HG02870 (cell line): Measurements from ENCODE around the gene SMIM10L1.
A peak's percentile ranks its signal among the peaks of the same experiment; 100 is the strongest.

Experiments used
- ATAC-seq: cut with Tn5 transposase; IDR thresholded peaks from one replicate; pipeline ENCODE4 v1.9.1; 2021; ENCODE audit warnings: mild to moderate bottlenecking, moderate library complexity; ENCODE audit not compliant: unreplicated experiment

Gene SMIM10L1

DNA sequence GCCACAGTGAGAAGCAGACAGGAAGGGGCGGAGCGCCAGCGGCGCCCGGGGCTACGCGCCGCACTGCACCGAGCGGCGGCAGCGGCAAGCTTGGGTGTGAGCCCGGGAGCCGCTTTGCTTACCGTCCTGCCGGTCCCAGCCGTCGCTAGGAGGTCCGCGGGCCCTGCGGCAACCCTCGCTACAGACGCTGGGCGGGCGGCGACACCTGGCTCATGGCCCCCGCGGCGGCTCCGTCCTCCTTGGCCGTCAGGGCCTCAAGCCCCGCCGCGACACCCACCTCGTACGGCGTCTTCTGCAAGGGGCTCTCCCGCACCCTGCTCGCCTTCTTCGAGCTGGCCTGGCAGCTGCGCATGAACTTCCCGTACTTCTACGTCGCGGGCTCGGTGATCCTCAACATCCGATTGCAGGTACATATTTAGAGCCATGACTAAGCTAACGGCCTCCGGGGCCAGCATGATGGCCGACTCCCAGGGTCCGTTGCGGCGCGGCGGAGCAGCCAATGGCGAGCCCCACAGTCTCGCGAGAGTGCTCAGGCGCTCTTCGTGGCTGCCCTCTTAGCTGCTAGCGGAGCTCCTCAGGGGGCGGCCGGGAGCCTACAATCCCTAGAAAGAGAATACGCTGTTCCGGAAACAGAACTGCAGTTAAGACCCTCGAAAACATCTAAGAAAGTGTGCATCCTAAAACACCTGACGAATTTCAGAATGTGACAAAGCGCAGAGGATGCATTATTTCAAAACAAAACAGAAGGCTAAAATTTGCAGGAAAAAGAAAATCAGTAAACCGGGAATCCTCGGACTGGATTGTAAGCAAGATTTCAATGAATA lies at the start of gene SMIM10L1:
Gene SMIM10L1, plus strand, starts transcription at position 50 of the 824 bp plus-strand sequence. Its CDS starts 163 bp downstream, at position 213.
- ATAC-seq, result peak; percentile 93

DNA sequence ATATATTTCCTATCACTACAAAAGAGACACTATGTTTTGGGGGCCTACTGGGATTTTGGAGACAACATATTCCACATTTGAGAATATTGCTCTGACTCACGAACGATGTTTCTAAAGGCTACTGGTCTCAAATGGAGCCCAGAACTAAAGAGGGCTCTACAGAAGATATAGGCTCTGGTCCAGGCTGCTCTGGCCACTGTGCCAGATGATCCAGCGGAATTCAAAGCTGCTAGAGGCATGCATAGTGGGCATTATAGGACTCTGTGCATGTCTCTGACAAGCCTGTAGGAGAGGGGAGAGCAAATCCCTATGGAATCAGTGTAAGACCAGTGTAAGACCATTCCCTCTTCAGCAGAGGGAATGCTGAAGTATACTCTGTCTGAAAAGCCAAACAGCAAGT lies 40.6 kb upstream of the SMIM10L1 start:
- ATAC-seq, result no peak

DNA sequence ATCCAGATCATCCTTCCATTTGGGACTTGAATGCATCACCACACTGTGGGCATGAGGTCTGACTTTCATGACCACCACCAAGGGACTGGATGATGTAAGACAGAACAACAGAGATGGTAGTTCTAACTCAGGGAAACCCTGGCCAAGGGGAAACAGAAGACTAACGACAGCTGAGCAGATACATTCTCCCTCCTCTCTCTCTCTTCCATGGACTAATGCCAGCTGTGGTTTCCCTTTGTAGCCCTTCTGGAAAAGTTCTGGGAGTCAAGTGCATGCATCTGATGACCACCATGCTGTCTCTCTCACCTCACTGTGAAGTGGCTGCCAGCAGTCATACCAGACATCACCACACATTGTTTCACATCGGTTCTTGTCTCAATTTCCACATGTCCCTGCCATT lies 40.0 kb upstream of the SMIM10L1 start:
- no peak for ATAC-seq

DNA sequence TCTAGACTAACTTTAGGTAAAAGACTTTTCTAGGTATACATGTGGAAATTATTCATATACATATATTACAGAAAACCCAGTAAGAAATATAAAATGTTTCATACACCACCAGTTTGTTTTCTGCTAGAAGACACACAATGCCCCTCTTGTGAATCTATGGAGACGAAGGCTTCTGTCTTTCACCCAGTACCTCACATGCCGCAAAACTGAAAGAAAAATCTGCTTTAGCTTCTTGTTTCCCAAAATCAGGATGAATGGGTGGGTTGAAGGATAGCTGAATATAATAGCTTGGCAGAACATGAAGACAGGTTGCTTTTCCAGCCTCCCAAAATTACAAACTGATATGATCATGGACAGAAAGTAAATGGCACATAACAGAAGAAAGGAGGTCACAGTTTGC lies 37.8 kb upstream of the SMIM10L1 start:
- ATAC-seq, result no peak

DNA sequence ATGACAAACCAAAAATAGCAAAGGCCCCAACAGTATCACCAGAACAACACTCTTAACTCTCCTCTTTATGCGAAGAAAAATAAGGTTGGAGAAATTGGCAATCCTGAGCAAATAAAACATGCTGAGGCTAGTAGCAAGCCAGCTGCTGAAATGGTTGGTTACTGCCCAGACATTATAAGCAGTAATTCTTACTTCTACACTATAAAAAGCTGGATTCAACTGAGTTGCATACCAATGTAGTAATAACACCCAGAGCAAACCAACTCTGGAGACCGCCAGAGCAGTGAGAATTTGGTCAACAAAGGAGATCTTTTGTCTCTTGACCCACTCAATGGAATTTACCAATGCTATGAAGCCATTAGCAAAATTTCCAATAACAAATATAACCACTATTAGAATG lies 37.2 kb upstream of the SMIM10L1 start:
- no peak for ATAC-seq

DNA sequence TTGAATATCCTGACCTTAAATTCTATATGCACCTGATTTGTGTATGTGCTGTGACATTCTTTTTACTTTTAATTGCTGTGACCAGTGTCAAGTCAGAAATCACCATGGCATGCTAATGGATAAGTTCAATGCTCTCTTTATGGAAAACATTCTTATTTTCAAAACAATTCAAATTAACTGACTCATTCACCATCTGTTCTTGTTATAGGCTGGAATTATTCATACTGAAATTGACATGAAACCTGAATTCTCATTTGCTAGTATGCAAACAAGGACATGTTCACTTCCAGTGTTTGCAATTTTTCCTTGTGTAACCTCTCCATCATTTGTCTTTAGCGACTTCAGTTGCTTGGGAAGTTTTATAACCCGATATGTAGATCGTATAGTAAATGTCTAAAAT lies 36.7 kb upstream of the SMIM10L1 start, which contains the start of gene TAS2R30:
Gene TAS2R30, minus strand, starts transcription at position 340 of the 400 bp plus-strand sequence. CDS start 400 bp downstream, outside the sequence.
- no peak for ATAC-seq

DNA sequence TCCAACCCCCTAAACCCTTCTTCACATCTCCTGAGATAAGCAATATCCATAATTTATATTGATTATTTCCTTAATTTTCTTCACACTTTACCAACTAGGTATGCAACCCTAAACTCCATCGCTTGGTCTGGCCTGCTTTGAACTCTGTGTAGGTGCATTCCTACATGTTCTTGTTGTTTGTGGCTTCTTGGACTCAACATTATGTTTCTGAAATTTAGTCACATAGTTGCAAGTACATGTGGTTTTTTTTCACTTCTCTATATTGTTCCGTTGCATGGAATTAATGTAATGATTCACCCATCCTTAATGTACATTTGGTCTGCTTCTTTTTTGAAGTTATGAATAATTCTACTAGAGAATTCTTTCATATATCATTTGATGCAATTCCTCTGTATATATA lies 34.9 kb upstream of the SMIM10L1 start:
- no peak for ATAC-seq

DNA sequence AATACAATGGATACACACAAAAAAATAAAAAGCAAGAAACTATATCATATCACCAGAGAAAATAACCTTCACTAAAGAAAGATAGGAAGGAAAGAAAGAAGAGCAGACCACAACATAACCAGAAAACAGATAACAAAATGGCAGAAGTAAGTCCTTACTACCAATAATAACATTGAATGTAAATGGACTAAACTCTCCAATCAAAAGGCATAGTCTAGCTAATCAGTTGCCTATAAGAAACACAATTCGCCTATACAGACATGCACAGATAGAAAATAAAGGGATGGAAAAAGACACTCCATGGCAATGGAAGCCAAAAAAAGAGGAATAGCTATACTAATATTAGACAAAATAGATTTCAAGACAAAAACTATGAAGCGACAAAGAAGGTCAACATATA lies 27.6 kb upstream of the SMIM10L1 start:
- no peak for ATAC-seq

DNA sequence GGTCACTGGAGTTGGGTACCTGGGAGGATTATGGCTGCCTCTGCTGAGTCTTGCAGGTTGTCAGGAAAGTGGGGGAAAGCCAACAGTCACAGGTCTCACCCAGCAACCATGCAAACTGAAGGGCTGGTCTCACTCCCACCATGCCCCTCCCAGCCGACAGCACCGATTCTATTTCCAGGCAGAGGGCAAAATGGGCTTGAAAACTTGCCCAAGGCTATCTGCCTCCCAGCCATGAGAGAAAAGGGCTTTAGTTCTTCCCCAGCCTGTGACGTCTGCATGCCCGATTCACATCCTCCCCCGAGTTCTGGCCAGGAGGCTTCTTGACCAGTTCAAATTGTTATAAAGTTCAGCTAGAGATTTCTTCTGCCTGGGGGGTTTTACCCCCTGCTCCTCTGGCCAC lies 26.7 kb upstream of the SMIM10L1 start:
- ATAC-seq, result no peak

DNA sequence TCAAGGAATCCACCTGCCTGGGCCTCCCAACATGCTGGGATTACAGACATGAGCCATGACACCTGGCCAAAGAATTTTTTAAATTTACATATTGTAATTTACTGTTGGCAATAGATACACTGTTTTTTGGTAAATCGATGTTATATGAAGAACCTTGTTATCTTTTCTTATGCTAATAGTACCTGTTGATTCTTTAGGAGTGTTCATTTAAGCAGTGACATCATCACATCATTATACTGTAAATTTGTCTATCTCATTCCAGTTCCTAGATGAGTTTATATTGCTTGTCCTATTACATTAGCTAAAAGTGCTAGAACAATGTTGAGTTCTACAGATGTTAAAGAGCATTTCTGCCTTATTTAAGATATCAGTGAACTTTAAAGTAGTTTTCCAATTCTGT lies 23.6 kb upstream of the SMIM10L1 start:
- no peak for ATAC-seq

DNA sequence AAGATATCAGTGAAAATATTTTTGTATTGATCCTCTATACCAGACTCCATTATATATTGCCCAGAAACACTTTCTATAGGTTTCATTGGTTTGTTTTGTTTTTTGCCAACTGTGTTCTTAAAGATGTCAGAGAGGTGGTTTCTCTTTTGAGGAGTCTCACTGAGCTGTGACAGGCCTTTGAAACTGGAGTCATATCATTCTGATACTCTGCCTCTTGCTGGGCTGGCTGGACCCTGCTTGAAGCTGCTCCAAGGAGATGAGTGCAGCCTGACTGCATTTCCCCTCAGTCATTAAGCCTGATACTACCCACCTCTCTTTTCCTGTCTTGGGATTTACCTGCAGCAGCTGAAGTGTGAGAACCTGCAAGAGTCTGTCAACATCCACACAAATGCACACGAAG lies 20.2 kb upstream of the SMIM10L1 start:
- ATAC-seq, result no peak

DNA sequence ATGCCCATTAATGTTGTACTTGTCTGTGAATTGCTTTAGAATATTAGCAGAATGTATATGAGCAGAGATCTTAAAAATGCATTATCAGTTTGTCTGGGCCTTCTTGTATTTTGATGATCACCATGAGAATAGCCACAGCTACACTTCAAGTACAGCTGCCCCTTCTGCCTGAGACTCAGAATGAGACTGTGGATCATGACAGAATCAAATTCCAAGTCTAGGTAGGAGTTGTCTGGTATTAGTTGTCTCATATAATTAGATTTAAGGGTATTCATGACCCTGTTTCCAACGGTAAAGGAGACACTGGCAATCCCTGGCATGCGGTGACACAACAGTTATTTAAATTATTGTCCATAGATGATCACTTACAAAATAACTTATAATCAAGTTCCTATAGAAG lies 18.3 kb upstream of the SMIM10L1 start:
- ATAC-seq, result no peak

DNA sequence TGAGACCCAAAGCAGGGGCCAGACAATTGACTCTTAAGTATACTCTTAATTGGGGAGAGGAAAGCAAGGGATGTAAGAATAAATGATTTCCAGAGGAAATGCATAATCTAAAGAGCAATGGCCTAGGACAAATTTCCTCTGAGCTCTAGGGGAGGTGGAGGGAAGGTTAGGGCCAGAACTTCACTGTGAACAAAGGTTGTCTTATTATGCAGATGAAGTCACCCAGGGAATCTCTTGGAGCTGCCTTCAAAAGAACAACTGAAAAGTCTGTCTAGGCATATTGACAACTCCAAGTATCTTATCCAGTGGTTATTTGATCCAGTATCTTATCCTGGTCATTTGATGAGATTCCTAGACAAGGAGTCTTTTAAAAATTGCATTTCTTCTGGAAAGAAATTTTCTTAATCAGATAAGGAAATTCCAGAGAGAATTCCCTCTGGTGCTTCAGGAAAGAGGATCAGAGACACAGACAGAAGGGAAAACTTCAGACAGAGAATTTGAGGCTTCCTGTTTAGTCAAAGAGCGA lies 16.5 kb upstream of the SMIM10L1 start:
- ATAC-seq, result no peak

DNA sequence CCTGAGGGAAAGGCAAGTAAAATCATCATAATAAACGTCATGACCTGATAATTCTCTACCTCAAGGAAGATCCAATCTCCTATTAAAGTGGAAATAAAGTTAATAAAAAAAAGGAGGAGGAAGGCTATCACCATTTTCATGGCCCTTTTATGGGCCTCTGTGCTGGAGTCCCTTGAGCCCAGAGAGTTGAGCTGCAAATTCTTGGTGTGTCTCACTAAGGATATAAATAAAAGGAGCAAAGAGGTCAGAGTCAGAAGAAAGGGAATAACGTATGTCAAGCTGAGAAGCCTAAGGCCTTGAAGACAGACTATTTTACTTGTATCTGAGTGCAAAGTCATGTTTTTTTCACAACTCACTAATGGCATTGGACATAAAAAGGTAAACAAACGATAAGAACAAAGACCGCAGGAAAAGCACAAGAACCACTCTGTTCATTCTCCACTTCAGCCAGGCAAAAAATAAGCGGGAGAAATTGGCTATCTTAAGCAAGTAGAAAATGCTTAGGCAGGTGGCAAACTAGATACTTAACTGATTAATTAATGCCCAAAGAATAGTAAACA lies 12.0 kb upstream of the SMIM10L1 start:
- ATAC-seq, result no peak

DNA sequence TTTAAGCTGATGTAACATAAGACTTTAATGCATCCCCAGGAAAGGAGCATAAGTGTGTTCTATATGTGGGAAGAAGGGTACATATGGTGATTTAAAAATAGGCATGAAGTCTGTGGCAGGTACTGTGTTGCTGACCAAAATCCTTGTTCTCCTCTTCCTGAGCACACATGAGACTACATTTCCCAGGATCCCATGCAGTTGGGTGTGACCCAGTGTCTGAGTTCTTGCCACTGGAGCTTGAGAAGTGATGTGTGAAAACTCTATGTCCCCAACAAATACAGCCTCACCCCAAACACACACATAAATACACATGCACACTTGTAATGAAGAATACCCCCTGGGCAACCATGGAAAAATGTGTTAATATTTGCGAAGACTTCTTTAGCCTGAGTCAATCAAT lies 8.5 kb upstream of the SMIM10L1 start:
- no peak for ATAC-seq

DNA sequence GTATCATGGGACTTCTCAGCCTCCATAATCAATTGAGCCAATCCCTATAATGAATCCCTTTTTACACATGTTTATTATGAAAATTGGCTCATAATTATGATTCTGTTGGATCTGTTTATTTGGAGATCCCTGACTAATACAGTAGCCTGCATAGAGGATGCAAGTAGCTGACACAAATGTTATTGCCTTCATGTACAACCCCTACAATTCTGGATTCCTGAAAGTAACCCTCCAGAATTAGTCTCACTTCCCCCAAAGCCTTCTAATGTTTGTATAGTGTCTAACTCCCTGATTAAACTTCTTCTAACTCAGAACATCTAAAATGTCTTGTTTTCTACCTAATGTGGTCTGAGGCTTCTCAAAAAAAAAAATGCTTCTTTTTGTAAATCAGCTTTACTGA lies 6.6 kb upstream of the SMIM10L1 start:
- no peak for ATAC-seq

DNA sequence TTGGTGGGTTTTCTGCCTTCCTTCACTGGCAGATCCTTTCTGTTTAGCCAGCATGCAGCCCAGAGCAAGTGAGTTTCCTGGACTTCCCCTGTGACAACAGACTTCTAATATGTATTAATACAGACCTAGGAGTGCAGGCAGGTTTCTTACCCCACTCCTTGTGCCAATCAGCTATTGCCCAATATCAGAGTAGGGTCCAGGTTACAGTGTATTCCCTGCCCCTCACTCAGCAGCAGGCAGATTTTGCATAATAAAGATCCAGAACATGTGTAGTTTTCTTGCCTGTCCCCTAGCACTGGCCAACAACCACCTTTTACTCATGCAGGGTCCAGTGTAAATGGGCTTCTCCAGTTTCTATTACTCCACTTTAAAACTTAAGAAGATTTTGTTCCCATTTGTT lies 4.7 kb upstream of the SMIM10L1 start:
- no peak for ATAC-seq

DNA sequence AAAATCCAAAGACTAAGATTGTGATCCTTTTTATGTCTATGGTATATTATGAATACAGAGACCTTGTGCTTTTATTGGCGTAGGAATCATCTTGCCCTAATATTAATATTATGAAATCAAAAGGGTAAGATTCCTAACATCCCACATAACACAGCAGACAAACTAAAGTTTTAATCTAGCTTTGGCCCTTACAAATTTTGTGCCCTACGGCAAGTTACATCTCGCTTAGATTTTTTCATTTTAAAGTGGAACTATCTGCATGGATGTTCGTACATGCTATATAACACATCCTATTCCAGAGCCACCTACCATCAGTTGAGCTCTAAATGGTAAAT lies 217 bp upstream of the SMIM10L1 start:
- ATAC-seq, result no peak

DNA sequence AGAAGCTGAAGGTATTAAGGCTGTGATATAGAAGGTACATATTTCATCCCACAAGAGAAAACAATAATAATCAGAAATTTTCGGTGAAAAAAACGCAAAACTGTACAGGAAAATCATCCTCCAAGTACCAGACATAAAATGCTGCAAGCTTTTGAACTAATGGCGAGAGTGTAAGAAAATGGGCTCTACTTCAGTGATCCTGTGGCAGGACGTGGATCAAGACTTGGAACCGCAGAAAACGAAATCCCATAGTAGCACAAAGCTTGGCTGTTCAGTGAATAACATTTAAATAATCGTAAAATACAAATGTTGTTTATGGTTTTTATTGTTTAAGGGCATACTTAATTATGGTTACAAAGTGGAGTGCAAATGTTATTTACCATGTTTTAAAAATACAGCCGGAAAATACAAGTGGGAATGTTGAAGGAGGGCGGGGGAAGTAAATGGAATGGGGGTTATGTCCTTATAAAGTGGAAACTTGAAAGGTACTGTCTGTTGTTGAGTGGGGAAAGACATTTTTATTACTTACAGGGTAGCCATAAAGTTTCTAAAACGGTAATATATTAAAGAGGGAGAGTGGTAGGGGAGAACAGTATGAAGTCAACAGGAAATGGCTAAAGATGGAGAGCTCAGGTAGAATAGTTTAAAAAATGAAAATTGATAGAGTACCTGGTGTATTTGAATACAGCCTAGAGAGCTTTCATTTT lies 1.1 kb downstream of the SMIM10L1 start:
- ATAC-seq, result no peak

DNA sequence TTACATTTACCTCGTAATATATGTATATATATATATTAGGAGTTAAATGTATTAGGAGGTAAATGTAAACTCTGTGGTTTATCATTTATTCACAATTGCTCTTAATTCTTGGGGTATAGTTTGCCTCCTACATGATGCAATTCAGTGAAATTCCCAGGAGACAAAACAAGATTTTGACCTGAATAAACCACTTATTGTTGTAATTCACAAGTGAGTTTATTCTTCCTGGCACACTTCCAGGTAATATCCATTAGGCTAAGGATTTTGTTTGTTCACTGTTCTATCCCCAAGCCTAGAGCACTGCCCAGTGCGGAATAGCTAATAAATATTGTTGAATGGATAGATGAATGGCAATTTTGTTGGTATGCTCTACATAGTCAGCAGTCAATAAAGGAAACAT lies 3.0 kb downstream of the SMIM10L1 start:
- no peak for ATAC-seq

DNA sequence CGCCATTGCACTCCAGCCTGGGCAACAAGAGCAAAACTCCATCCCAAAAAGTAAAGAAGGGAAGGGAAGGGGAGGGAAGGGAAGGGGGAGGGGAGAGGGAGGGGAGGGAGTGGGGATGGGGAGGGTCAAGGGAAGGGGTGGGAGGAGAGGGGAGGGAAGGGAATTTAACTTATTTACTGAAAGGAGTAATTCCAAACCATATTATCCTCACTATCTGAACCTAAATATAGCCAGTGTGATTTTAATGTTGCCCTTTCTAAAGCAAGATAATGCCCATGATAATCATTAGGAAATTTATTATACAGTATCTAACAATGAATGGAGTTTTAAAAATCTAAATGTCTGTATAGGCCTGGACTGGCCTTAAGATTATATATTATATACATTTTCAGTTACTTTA lies 7.3 kb downstream of the SMIM10L1 start:
- no peak for ATAC-seq

DNA sequence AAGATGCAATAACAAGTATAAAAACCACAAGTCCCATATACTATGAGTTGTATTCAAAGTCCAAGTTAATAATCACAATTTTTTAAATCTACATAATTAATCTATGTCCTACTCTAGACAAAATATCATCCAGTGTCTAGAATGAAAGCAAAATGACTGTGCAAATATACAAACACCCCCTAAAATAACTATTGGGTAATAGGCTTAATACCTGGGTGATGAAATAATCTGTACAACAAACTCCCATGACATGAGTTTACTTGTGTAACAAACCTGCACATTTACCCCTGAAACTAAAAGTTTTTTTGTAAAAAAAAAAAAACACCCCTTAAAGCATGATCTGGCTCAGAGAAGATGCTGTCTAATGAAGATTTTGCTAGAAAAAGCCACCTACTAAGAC lies 11.5 kb downstream of the SMIM10L1 start:
- ATAC-seq, result no peak
